Measurements from ENCODE around the gene CRYZL1. TPM values are rescaled to one million over a fixed set of nuclear protein-coding genes. Genes with fewer than 3 reads are reported as not detected.

CRYZL1 gene
- total and polyA plus RNA-seq, 10 donors: 21.7 to 54.9 (median 33.6) TPM

DNA sequence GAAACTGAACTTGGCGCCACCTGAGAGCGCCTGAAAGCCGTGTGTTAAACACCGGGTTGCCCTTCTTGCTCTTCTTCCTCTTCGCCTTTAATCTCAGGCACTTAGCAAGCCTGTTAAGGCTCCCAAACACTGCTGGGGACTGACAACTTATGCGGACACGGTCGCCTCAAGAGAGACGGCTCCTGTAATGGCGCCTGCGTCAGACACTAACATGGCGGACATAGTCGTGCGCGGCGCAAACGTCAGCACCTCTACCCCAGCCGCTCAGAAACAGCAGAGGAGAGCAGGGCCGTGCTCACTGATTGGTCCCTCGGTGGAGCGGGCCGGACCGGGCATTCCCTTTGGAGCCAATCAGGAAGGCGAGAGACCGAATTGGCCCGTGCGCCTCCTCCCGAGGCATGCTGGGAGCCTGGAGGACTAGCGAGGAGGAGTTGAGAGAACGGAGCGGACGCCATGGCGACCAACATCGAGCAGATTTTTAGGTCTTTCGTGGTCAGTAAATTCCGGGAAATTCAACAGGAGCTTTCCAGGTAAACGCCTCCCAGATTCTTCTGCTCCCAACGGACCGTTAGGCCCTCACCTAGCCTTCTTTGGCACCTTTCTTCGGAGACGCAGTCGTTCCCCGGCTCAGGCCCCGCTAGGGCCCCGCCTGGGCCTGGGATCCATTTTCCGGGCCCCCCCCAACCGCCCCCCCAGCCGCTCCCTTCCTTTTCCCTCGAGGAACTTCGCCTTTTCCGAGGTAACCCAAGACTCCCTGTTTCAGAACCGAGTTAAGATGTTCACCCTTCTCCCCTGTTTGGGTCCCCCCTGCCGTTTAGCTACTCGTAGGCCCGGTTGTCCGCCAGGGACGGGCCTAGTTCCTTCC, 98.7 kb downstream of the CRYZL1 start, which contains the start of gene SON:
TSS of gene SON (plus strand) at position 399 of the 865 bp plus-strand sequence. CDS start at position 454, 55 bp downstream.
- Histone ChIP-seq H3K27ac (peak within 1 kb of the TSS; percentile 96 to 99 (median 98)), H3K4me1 (peaks cover 14 to 72% (median 58%) of the 10 kb centered on the region in 6 donors), H3K27me3 (replicated peaks in 1 of 7) (no peaks in the 10 kb centered on the region), H3K36me3 (peaks cover 0 to 36% (median 28%) of the 10 kb centered on the region in 6 donors), H3K9me3 (no peaks in the 10 kb centered on the region), H3K4me3 (peak within 1 kb of the TSS; percentile 67 to 90 (median 83))
- WGBS, 5 donors: 0% methylated on average over 45 to 56 of the region's 57 CpGs
- peak; percentile 99 for DNase-seq
- intact Hi-C loops (cut with DNase I; ENCODE audit: low total_unique reads): no loop called here
- TF ChIP-seq, protein P1, sequence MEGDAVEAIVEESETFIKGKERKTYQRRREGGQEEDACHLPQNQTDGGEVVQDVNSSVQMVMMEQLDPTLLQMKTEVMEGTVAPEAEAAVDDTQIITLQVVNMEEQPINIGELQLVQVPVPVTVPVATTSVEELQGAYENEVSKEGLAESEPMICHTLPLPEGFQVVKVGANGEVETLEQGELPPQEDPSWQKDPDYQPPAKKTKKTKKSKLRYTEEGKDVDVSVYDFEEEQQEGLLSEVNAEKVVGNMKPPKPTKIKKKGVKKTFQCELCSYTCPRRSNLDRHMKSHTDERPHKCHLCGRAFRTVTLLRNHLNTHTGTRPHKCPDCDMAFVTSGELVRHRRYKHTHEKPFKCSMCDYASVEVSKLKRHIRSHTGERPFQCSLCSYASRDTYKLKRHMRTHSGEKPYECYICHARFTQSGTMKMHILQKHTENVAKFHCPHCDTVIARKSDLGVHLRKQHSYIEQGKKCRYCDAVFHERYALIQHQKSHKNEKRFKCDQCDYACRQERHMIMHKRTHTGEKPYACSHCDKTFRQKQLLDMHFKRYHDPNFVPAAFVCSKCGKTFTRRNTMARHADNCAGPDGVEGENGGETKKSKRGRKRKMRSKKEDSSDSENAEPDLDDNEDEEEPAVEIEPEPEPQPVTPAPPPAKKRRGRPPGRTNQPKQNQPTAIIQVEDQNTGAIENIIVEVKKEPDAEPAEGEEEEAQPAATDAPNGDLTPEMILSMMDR (IDR thresholded peaks at IDR 0.05 in 8 of 11, conservative IDR thresholded peaks at IDR 0.05 in 3 of 11): peak in 1 of 11 experiments; percentile 39
- TF ChIP-seq POLR2A (IDR thresholded peaks at IDR 0.05): peak; percentile 81 to 92 (median 88)
- TF ChIP-seq POLR2AphosphoS5 (IDR thresholded peaks at IDR 0.05): peak; percentile 97 to 98 (median 98)

DNA sequence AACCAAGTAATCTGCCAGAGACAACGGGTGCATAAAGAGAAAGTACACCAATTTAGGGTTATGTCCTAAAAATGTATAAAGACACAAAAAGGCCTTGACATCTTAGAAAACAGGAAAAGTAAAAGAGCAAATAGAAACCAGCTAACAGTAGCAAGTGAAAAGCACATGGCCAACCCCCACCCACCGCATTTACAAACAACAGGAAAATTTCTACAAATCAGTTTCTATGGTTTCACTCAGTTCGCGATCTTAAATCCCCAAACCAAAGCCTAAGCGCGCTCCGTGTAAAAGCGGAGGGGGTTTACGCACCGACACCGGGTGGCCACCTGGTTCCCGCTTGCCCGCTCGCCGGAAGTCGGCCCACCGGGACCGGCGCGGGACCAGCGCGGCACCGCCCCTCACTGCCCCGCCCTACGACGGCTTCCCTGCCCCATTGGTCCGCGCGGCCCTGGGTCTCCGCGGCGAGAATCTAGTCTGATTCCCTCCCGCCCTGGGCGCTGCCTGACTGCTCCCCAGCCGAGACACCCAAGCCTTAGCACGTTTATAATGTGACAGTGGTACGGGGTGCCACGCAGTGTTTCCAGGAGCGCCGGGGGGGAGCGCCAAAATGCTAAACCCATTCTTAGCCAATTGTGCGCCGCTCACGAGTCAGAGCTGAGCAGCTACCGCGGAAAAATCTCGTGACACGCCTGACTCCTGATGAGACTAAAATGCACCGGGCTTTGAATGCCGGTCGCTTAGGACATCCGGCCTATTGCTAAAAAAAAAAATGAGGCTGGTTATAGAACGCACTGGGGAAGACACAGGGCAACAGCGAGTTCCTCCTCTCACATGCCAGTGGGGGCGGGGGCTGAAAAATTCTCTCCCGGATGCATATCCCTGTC, 99.5 kb downstream of the CRYZL1 start, which contains the start of gene GART:
TSS of gene GART (minus strand) at position 362 of the 884 bp plus-strand sequence. CDS start 2,802 bp downstream, outside the sequence.
- TF ChIP-seq POLR2A (IDR thresholded peaks at IDR 0.05): peak in 1 of 3 donors; percentile 53
- TF ChIP-seq, protein P1 (IDR thresholded peaks at IDR 0.05 in 8 of 11, conservative IDR thresholded peaks at IDR 0.05 in 3 of 11): no peak
- peak; percentile 89 to 94 (median 91) for TF ChIP-seq POLR2AphosphoS5 (IDR thresholded peaks at IDR 0.05)
- H3K4me1 ChIP-seq: peaks cover 14 to 64% (median 54%) of the 10 kb centered on the region in 6 donors
- WGBS, 5 donors: 0% methylated on average over 39 to 56 of the region's 56 CpGs
- intact Hi-C loops (cut with DNase I; ENCODE audit: low total_unique reads): no loop called here
- H3K27me3 ChIP-seq (replicated peaks in 1 of 7): no peaks in the 10 kb centered on the region
- peak; percentile 96 for DNase-seq
- peak within 1 kb of the TSS; percentile 96 to 99 (median 98) for H3K27ac ChIP-seq
- no peaks in the 10 kb centered on the region for H3K9me3 ChIP-seq
- H3K4me3 ChIP-seq: peak within 1 kb of the TSS; percentile 67 to 90 (median 83)
- peaks cover 0 to 36% (median 28%) of the 10 kb centered on the region in 6 donors for H3K36me3 ChIP-seq

DNA sequence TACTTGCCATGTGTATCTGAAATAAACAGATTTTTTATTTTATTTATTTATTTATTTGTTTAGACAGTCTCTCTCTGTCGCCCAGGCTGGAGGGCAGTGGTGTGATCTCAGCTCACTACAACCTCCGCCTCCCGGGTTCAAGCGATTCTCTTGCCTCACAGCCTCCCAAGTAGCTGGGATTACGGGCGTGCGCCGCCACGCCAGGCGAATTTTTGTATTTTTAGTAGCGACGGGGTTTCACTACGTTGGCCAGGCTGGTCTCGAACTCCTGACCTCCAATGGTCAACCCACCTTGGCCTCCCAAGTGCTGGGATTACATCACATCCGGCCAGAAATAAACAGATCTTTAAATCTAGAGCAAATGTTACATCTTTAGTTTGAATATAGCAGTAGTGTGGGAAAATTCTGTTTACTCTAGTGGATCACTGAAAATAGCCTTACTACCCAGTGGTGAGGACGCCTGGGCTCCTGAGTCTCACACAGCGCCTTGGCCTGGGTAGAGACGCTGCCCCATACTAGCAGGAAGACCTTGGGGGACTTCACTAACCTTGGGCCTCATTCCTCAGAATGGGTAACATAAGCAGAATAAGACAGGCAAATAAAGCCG, 100.3 kb downstream of the CRYZL1 start:
- WGBS, 5 donors: 39 to 48% (median 42%) methylated on average over 19 of the region's 19 CpGs
- no peak for DNase-seq

More for the DNA sequence above, 100.3 kb downstream of the CRYZL1 start:
- Histone ChIP-seq H3K27ac (peak overlapping the region; percentile 96 to 99 (median 98)), H3K9me3 (no peaks in the 10 kb centered on the region), H3K36me3 (peaks cover 0 to 36% (median 27%) of the 10 kb centered on the region in 6 donors), H3K4me3 (peak overlapping the region; percentile 67 to 90 (median 83)), H3K4me1 (peaks cover 14 to 56% (median 48%) of the 10 kb centered on the region in 6 donors), H3K27me3 (replicated peaks in 1 of 7) (no peaks in the 10 kb centered on the region)
- TF ChIP-seq, protein P1 (IDR thresholded peaks at IDR 0.05 in 8 of 11, conservative IDR thresholded peaks at IDR 0.05 in 3 of 11): no peak
- TF ChIP-seq POLR2AphosphoS5 (IDR thresholded peaks at IDR 0.05): no peak
- no peak for TF ChIP-seq POLR2A (IDR thresholded peaks at IDR 0.05)
- intact Hi-C loops (cut with DNase I; ENCODE audit: low total_unique reads): no loop called here

All from spleen (tissue), 11 donors.